Stimulated activated CD8-positive, alpha-beta memory T cell treated with anti-CD3 and anti-CD28 coated beads, Interleukin-15, amount 100 ng/mL, for 24 hours (primary cell): ENCODE data around the gene COL9A1.

ENCODE experiments used
- DNase-seq: peaks from one replicate; pipeline ENCODE4 v3.0.0-alpha.2; 2020; ENCODE audit warnings: low read depth

The COL9A1 gene

GRCh38 chr6:70286905-70287304, 16.0 kb downstream of the COL9A1 start:
- no peak for DNase-seq

GRCh38 chr6:70285201-70285600, 17.7 kb downstream of the COL9A1 start:
- DNase-seq: no peak

GRCh38 chr6:70282919-70283461, 19.9 kb downstream of the COL9A1 start:
- DNase-seq: no peak

GRCh38 chr6:70282312-70282918, 20.5 kb downstream of the COL9A1 start:
- no peak for DNase-seq

GRCh38 chr6:70281923-70282311, 21.0 kb downstream of the COL9A1 start:
- no peak for DNase-seq

- no peak for DNase-seq
Measured at GRCh38 chr6:70280400-70280853, 22.5 kb downstream of the COL9A1 start.

GRCh38 chr6:70277470-70277869, 25.4 kb downstream of the COL9A1 start:
- DNase-seq: no peak

- DNase-seq: no peak
Measured at GRCh38 chr6:70274338-70274737, 28.5 kb downstream of the COL9A1 start.

- DNase-seq: no peak
Measured at GRCh38 chr6:70272071-70272470, 30.8 kb downstream of the COL9A1 start.

- DNase-seq: no peak
Measured at GRCh38 chr6:70270287-70271005, 32.4 kb downstream of the COL9A1 start.

- no peak for DNase-seq
Measured at GRCh38 chr6:70266142-70266541, 36.7 kb downstream of the COL9A1 start.

GRCh38 chr6:70264306-70264705, 38.6 kb downstream of the COL9A1 start:
- no peak for DNase-seq

GRCh38 chr6:70258483-70258882, 44.4 kb downstream of the COL9A1 start:
- DNase-seq: no peak

GRCh38 chr6:70257768-70258273, 45.1 kb downstream of the COL9A1 start:
- DNase-seq: no peak

- DNase-seq: no peak
Measured at GRCh38 chr6:70254784-70255183, 48.1 kb downstream of the COL9A1 start.

GRCh38 chr6:70253923-70254322, 49.0 kb downstream of the COL9A1 start:
- no peak for DNase-seq

GRCh38 chr6:70252604-70253003, 50.3 kb downstream of the COL9A1 start:
- no peak for DNase-seq

GRCh38 chr6:70246118-70246517, 56.8 kb downstream of the COL9A1 start:
- DNase-seq: no peak

GRCh38 chr6:70241991-70242420, 60.9 kb downstream of the COL9A1 start:
- DNase-seq: no peak

- no peak for DNase-seq
Measured at GRCh38 chr6:70241031-70241430, 61.9 kb downstream of the COL9A1 start.

GRCh38 chr6:70236343-70236742, 66.5 kb downstream of the COL9A1 start:
- no peak for DNase-seq

GRCh38 chr6:70234561-70235236, 68.2 kb downstream of the COL9A1 start:
- DNase-seq: no peak

- no peak for DNase-seq
Measured at GRCh38 chr6:70231311-70231710, 71.6 kb downstream of the COL9A1 start.
